Measurements from ENCODE around the gene HEPACAM2.

Gene HEPACAM2

GRCh38 chr7:93140582-93141191 is 85.6 kb downstream of the HEPACAM2 start:
- Histone ChIP-seq H3K9ac (ENCODE audit: low read length) (no peak overlapping the region), H3K9me3 (ENCODE audit: control insufficient read depth, low read length) (peaks cover 5% of the 10 kb centered on the region), H3K36me3 (ENCODE audit: control insufficient read depth, insufficient read depth, low read length) (peaks cover 15% of the 10 kb centered on the region), H3K4me3 (ENCODE audit: low read length) (no peak overlapping the region), H3K4me1 (ENCODE audit: control insufficient read depth, insufficient read depth, low read length) (no peaks in the 10 kb centered on the region), H3K27me3 (ENCODE audit: control insufficient read depth, insufficient read depth, low read length) (no peaks in the 10 kb centered on the region)

GRCh38 chr7:93138576-93138975 is 87.7 kb downstream of the HEPACAM2 start:
- Histone ChIP-seq H3K36me3 (ENCODE audit: control insufficient read depth, insufficient read depth, low read length) (peaks cover 23% of the 10 kb centered on the region), H3K9ac (ENCODE audit: low read length) (no peak overlapping the region), H3K9me3 (ENCODE audit: control insufficient read depth, low read length) (peaks cover 17% of the 10 kb centered on the region), H3K4me1 (ENCODE audit: control insufficient read depth, insufficient read depth, low read length) (no peaks in the 10 kb centered on the region), H3K27me3 (ENCODE audit: control insufficient read depth, insufficient read depth, low read length) (no peaks in the 10 kb centered on the region), H3K4me3 (ENCODE audit: low read length) (no peak overlapping the region)

Measured in mucosa of stomach (tissue), 1 donor.